ENCODE results near the gene ACSM5.
"Not testable (repeated sequence)": the region's sequence is repeated elsewhere in the genome, so short reads cannot be mapped to it uniquely, and the experiment has no call there.

DNA sequence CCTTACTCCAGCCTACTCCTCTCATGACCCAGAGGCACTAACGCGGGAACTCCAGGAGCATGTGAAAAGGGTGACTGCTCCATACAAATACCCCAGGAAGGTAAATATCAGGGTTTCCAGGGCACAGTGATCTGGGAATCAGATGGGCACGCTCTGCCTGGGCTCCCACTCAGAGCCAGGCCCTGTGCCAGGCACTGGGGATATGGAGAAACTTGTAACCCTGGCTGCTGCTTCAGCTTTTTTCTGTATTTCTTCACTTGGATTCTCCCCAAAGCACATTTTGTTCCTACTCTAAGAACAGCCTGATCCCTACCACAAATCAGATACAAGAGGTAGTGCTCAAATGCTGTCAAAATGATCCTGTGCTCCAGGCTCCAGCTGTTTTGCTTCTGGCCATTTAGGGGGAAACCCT lies 30.5 kb downstream of the ACSM5 start:
- TF ChIP-seq, protein P1, sequence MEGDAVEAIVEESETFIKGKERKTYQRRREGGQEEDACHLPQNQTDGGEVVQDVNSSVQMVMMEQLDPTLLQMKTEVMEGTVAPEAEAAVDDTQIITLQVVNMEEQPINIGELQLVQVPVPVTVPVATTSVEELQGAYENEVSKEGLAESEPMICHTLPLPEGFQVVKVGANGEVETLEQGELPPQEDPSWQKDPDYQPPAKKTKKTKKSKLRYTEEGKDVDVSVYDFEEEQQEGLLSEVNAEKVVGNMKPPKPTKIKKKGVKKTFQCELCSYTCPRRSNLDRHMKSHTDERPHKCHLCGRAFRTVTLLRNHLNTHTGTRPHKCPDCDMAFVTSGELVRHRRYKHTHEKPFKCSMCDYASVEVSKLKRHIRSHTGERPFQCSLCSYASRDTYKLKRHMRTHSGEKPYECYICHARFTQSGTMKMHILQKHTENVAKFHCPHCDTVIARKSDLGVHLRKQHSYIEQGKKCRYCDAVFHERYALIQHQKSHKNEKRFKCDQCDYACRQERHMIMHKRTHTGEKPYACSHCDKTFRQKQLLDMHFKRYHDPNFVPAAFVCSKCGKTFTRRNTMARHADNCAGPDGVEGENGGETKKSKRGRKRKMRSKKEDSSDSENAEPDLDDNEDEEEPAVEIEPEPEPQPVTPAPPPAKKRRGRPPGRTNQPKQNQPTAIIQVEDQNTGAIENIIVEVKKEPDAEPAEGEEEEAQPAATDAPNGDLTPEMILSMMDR (IDR thresholded peaks at IDR 0.05), result not testable (repeated sequence)
- TF ChIP-seq ZNF121, JUN (CRISPR knock-in tag; IDR thresholded peaks at IDR 0.05): not testable (repeated sequence)

All from WTC11 (cell line).